K562 (cell line): ENCODE measurements around the gene PPIA. TPM values are rescaled to one million over a fixed set of nuclear protein-coding genes. Genes with fewer than 3 reads are reported as not detected.

Source experiments
- ATAC-seq: fragments of 200-7000 bp; cut with Tn5 transposase; 3 replicates; pipeline ENCODE4 v1.9.1; 2020; ENCODE audit warnings: moderate library complexity
- BruUV-seq: library from RNA; stranded (reverse); fragments of 400-500 nt; replicated peaks from 2 replicates; lab custom pipeline; 2021; lab: Mats Ljungman, UMichigan
- CTCF ChIA-PET: fragments of 300-600 bp; formaldehyde crosslinking; extraction: SDS; loops from one replicate; lab custom pipeline; 2021; ENCODE audit warnings: low intra/inter-chr PET ratio; lab: Yijun Ruan, JAX
- POLR2A ChIA-PET: fragments of 300-600, 350-650 bp; sonication (Branson Sonifier 250); formaldehyde crosslinking; extraction: SDS; loops from one replicate; lab custom pipeline; 2021; ENCODE audit warnings: antibody characterized with exemption, inconsistent platforms; lab: Yijun Ruan, JAX
- DNase-seq, 4 experiments: peaks; one replicate each; pipeline versions ENCODE4 v3.0.0 to v3.0.0-alpha.2; 2011 to 2018; ENCODE audit warnings: low spot score in 3 of 4, mixed read lengths in 3 of 4; ENCODE audit errors: extremely low read depth in 1 of 4
- FAIRE-seq: peaks from 2 replicates; lab custom pipeline; 2011; peaks lifted over from hg19 to GRCh38; lab: Jason Lieb, UNC
- H2AFZ ChIP-seq: 2 replicates; pipeline ENCODE4 v1.6.0; 2011; ENCODE audit warnings: low read depth, low read length, control low read depth, inconsistent platforms
- H3K27ac ChIP-seq: fragments of 200-600 bp; 3 replicates; pipeline ENCODE4 v1.8.0; 2011; ENCODE audit warnings: low read depth, mild to moderate bottlenecking, control low read depth, inconsistent platforms, low read length, moderate library complexity, mixed read lengths; ENCODE audit errors: extremely low read depth
- H3K27me3 ChIP-seq, 2 experiments: fragments of 300-600 bp in 1 of 2; 2 replicates in 1 of 2; 3 replicates in 1 of 2; pipeline versions ENCODE4 v1.6.0 to v1.8.0; 2011; ENCODE audit warnings: inconsistent platforms in 2 of 2, low read length in 2 of 2, mild to moderate bottlenecking in 1 of 2, mixed read lengths in 1 of 2, moderate library complexity in 1 of 2; ENCODE audit not compliant: control insufficient read depth in 2 of 2, insufficient read depth in 2 of 2
- H3K36me3 ChIP-seq: fragments of 300-600 bp; 3 replicates; pipeline ENCODE4 v1.8.0; 2011; ENCODE audit warnings: mild to moderate bottlenecking, low read length, inconsistent platforms; ENCODE audit not compliant: control insufficient read depth, insufficient read depth
- H3K4me1 ChIP-seq, 2 experiments: fragments of 200-600 bp in 1 of 2; replicated peaks in 1 of 2; 2 replicates in 1 of 2; 3 replicates in 1 of 2; pipeline versions ENCODE4 v1.5.1 to v1.8.0; 2011; ENCODE audit warnings: inconsistent platforms in 2 of 2, low read length in 2 of 2, mild to moderate bottlenecking in 1 of 2, mixed read lengths in 1 of 2, moderate library complexity in 1 of 2; ENCODE audit not compliant: control insufficient read depth in 2 of 2, insufficient read depth in 2 of 2
- H3K4me2 ChIP-seq: 2 replicates; pipeline ENCODE4 v1.6.1; 2011; ENCODE audit warnings: low read length, control low read depth, inconsistent platforms, mixed read lengths; ENCODE audit not compliant: insufficient read depth
- H3K4me3 ChIP-seq: fragments of 200-600 bp; sonication (generic), shearing (Covaris generic); 2 replicates; pipeline ENCODE4 v1.5.1; 2016; ENCODE audit warnings: control low read depth, inconsistent platforms
- H3K79me2 ChIP-seq: fragments of 200-600 bp; 3 replicates; pipeline ENCODE4 v1.8.0; 2011; ENCODE audit warnings: low read length, inconsistent platforms; ENCODE audit not compliant: control insufficient read depth, insufficient read depth
- H3K9ac ChIP-seq, 2 experiments: 2 replicates each; pipeline versions ENCODE4 v1.6.0 to v1.6.1; 2011; ENCODE audit warnings: low read depth in 2 of 2, low read length in 2 of 2, control low read depth in 1 of 2, inconsistent platforms in 1 of 2, mild to moderate bottlenecking in 1 of 2, mixed read lengths in 1 of 2; ENCODE audit not compliant: insufficient read depth in 1 of 2
- H3K9me1 ChIP-seq: one replicate; pipeline ENCODE4 v1.6.0; 2011; ENCODE audit warnings: inconsistent platforms, mild to moderate bottlenecking, low read length, moderate library complexity; ENCODE audit not compliant: control insufficient read depth, insufficient read depth
- H3K9me3 ChIP-seq: replicated peaks from 2 replicates; pipeline ENCODE4 v1.5.1; 2011; ENCODE audit warnings: low read depth, low read length, inconsistent platforms; ENCODE audit not compliant: control insufficient read depth, insufficient read depth
- H4K20me1 ChIP-seq: replicated peaks from 2 replicates; pipeline ENCODE4 v1.6.1; 2011; ENCODE audit warnings: low read length, inconsistent platforms, mixed read lengths; ENCODE audit not compliant: control insufficient read depth, insufficient read depth
- ADNP ChIP-seq: fragments of 200-800 bp; sonication (Bioruptor generic); IDR thresholded peaks from 2 replicates; pipeline ENCODE4 v1.6.1; 2016; ENCODE audit warnings: missing genetic modification characterization, missing compliant biosample characterization
- FIP1L1 ChIP-seq: fragments of 200-400 bp; formaldehyde crosslinking; IDR thresholded peaks from 2 replicates; pipeline ENCODE4 v1.6.1; 2018; ENCODE audit warnings: mild to moderate bottlenecking, low read depth, low read length; ENCODE audit not compliant: poor library complexity, severe bottlenecking
- FOXM1 ChIP-seq, 2 experiments: fragments of 450-650 bp in 1 of 2; sonication (generic) in 1 of 2; formaldehyde crosslinking in 1 of 2; IDR thresholded peaks; 2 replicates each; pipeline versions ENCODE4 v1.6.1 to v1.9.0; 2017 to 2022; ENCODE audit warnings: low read depth in 2 of 2, mild to moderate bottlenecking in 2 of 2, missing genetic modification reagents in 1 of 2, moderate library complexity in 1 of 2
- JUN ChIP-seq, 2 experiments: sonication (generic) in 1 of 2; formaldehyde crosslinking in 1 of 2; IDR thresholded peaks; 2 replicates each; pipeline versions ENCODE4 v1.6.1 to v1.8.0; 2012 to 2022; ENCODE audit warnings: borderline replicate concordance in 2 of 2, mild to moderate bottlenecking in 2 of 2, improper control_type of control experiment in 1 of 2, low read depth in 1 of 2, low read length in 1 of 2, missing genetic modification reagents in 1 of 2
- ZNF146 ChIP-seq: IDR thresholded peaks from one replicate; pipeline ENCODE4 v1.6.1; 2018; ENCODE audit warnings: missing compliant biosample characterization; ENCODE audit not compliant: unreplicated experiment
- ZNF589 ChIP-seq: fragments of 200-800 bp; sonication (Bioruptor generic); IDR thresholded peaks from 2 replicates; pipeline ENCODE4 v1.6.1; 2016; ENCODE audit warnings: low read depth, missing genetic modification characterization, missing compliant biosample characterization
- WGBS: fragments of 100-300 bp; shearing (Covaris generic); methylation state at CpG from one replicate; pipeline ENCODE4 v1.1.6; 2016; ENCODE audit warnings: low coverage, mixed read lengths; ENCODE audit not compliant: insufficient coverage; ENCODE audit errors: missing lambda C conversion rate; 5-methylcytosine and 5-hydroxymethylcytosine counted together
- in situ Hi-C: fragments of 300-500 bp; cut with MboI; formaldehyde crosslinking; loops from 4 replicates; pipeline ENCODE4 v1.15.0; 2018; ENCODE audit warnings: inconsistent platforms, mixed read lengths
- intact Hi-C: fragments of 100-400 bp; cut with micrococcal nuclease; formaldehyde crosslinking; loops from 2 replicates; pipeline ENCODE4 v1.14.2; 2022
- polyA plus RNA-seq, 8 experiments: library from polyadenylated mRNA; depleted of rRNA in 4 of 8; stranded (reverse) in 5 of 8; unstranded in 3 of 8; fragments of >200 nt; fragmentation: Nextera tagmentation in 2 of 8; fragmentation: Illumina TruSeq in 1 of 8; extraction: Ambion mirVana in 2 of 8; extraction: Trizol in 1 of 8; gene quantifications; 2 replicates each; pipeline versions ENCODE4 v1.2.1 to v1.2.3, GENCODE V29; 2011 to 2014; ENCODE audit warnings: inconsistent platforms in 1 of 8, missing spikeins in 1 of 8
- total RNA-seq, 7 experiments: library from RNA; depleted of rRNA in 6 of 7; stranded (reverse); fragments of >200 nt in 6 of 7; fragmentation: Illumina TruSeq in 2 of 7; extraction: Trizol in 2 of 7; gene quantifications; 2 replicates each; pipeline versions ENCODE4 v1.2.1 to v1.2.3, GENCODE V29; 2011 to 2021; ENCODE audit warnings: low replicate concordance in 1 of 7
- TF ChIP-seq, protein P1 (sequence below), 3 experiments: fragments of 200-800 bp in 1 of 3; fragments of 250-450 bp in 1 of 3; fragments of 450-650 bp in 1 of 3; sonication (Bioruptor Pico) in 1 of 3; sonication (Bioruptor generic) in 1 of 3; formaldehyde crosslinking in 1 of 3; IDR thresholded peaks; 2 replicates each; pipeline versions ENCODE4 v1.6.1 to v1.8.0; 2016 to 2022; ENCODE audit warnings: mild to moderate bottlenecking in 2 of 3, missing genetic modification characterization in 2 of 3, missing compliant biosample characterization in 1 of 3, moderate library complexity in 1 of 3

Gene PPIA
- total and polyA plus RNA-seq, 9 of the 15 experiments (the other 6 are each of a cell fraction or from before 2014, with no cell fraction given), result 2,583 to 7,504 (median 3,973) TPM

DNA sequence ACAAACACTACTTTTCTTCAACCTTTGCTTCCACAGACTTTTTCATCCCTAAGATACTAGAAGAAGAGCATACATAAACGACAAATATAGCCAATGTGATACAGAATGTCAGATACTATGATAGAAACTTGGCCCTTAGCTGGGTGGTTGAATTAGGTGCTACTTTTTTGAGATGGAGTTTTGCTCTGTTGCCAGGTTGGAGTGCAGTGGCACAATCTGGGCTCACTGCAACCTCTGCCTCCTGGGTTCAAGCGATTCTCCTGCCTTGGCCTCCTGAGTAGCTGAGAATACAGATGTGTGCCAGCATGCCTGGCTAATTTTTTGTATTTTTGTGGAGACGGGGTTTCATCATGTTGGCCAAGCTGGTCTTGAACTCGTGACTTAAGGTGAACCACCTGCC is 3.5 kb downstream of the PPIA start:
- intact Hi-C loops (loop anchor here (5.0 kb wide), 2 partner anchors 53 to 218 kb away; partner anchors contain the start of genes TMED4 and ZMIZ2), in situ Hi-C loops (no loop called here)
- H3K9me1 ChIP-seq, result no peaks in the 10 kb centered on the region
- H3K4me3 ChIP-seq, result no peak overlapping the region
- no peak for TF ChIP-seq ZNF146
- no peak for TF ChIP-seq ZNF589
- TF ChIP-seq, protein P1, sequence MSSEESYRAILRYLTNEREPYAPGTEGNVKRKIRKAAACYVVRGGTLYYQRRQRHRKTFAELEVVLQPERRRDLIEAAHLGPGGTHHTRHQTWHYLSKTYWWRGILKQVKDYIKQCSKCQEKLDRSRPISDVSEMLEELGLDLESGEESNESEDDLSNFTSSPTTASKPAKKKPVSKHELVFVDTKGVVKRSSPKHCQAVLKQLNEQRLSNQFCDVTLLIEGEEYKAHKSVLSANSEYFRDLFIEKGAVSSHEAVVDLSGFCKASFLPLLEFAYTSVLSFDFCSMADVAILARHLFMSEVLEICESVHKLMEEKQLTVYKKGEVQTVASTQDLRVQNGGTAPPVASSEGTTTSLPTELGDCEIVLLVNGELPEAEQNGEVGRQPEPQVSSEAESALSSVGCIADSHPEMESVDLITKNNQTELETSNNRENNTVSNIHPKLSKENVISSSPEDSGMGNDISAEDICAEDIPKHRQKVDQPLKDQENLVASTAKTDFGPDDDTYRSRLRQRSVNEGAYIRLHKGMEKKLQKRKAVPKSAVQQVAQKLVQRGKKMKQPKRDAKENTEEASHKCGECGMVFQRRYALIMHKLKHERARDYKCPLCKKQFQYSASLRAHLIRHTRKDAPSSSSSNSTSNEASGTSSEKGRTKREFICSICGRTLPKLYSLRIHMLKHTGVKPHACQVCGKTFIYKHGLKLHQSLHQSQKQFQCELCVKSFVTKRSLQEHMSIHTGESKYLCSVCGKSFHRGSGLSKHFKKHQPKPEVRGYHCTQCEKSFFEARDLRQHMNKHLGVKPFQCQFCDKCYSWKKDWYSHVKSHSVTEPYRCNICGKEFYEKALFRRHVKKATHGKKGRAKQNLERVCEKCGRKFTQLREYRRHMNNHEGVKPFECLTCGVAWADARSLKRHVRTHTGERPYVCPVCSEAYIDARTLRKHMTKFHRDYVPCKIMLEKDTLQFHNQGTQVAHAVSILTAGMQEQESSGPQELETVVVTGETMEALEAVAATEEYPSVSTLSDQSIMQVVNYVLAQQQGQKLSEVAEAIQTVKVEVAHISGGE (CRISPR knock-in tag; IDR thresholded peaks at IDR 0.05), result no peak
- no peak for TF ChIP-seq FIP1L1
- no peak for TF ChIP-seq FOXM1 (IDR thresholded peaks at IDR 0.05; ENCODE audit: low read depth)
- TF ChIP-seq FOXM1 (CRISPR knock-in tag; IDR thresholded peaks at IDR 0.05; ENCODE audit: low read depth), result no peak
- no peak for TF ChIP-seq ADNP (tag)
- no peak for TF ChIP-seq JUN (IDR thresholded peaks at IDR 0.05; ENCODE audit: borderline replicate concordance, low read depth, low read length)
- no peak for TF ChIP-seq JUN (CRISPR knock-in tag; IDR thresholded peaks at IDR 0.05; ENCODE audit: borderline replicate concordance)
- no peak overlapping the region; the same call in 1 of the 2 replicates for H3K4me2 ChIP-seq
- peaks cover 9 to 14% of the 10 kb centered on the region in 2 experiments; a peak in 4 of 5 replicates for H3K4me1 ChIP-seq
- ChIA-PET POLR2A (interaction anchor here (0.6 kb wide), 2 partner anchors 68 to 113 kb away, joined by 3 to 4 read pairs; no protein-coding TSS in a partner anchor), CTCF (no interaction called here)
- no peaks in the 10 kb centered on the region for H3K27me3 ChIP-seq
- ATAC-seq (no peak), DNase-seq (no peak), FAIRE-seq (no peak)
- no peak overlapping the region for H2AFZ ChIP-seq
- H3K9ac ChIP-seq, result no peak overlapping the region
- H3K79me2 ChIP-seq, result peaks cover 55% of the 10 kb centered on the region
- WGBS, result 71% methylated on average over 4 of the region's 4 CpGs
- peaks cover 32% of the 10 kb centered on the region for H4K20me1 ChIP-seq
- peaks cover 64% of the 10 kb centered on the region for H3K36me3 ChIP-seq
- H3K27ac ChIP-seq, result no peak overlapping the region
- BruUV-seq, result no TSS peak
- H3K9me3 ChIP-seq, result no peaks in the 10 kb centered on the region
